Stimulated activated CD8-positive, alpha-beta memory T cell treated with anti-CD3 and anti-CD28 coated beads, Interleukin-15, amount 100 ng/mL, for 48 hours (primary cell): ENCODE measurements around the gene MRPL36.

Experiments used
- DNase-seq, 2 donors: peaks; one replicate each; pipeline ENCODE4 v3.0.0-alpha.2; 2020; ENCODE audit warnings: low read depth in 2 of 2

Gene MRPL36

GRCh38 chr5:1764606-1764960 lies 35.1 kb downstream of the MRPL36 start:
- DNase-seq: no peak

GRCh38 chr5:1763960-1764605 lies 35.6 kb downstream of the MRPL36 start:
- no peak for DNase-seq

- DNase-seq: peak in 1 of 2 donors; percentile 12
These were observed 36.1 kb downstream of the MRPL36 start for GRCh38 chr5:1763548-1763911.

- DNase-seq: no peak
These were observed 36.6 kb downstream of the MRPL36 start for GRCh38 chr5:1762883-1763547.

GRCh38 chr5:1762121-1762882 lies 37.3 kb downstream of the MRPL36 start:
- DNase-seq: no peak

GRCh38 chr5:1761453-1761755 lies 38.2 kb downstream of the MRPL36 start:
- DNase-seq: no peak

- no peak for DNase-seq
These were observed 38.8 kb downstream of the MRPL36 start for GRCh38 chr5:1760656-1761452.

GRCh38 chr5:1760231-1760630 lies 39.4 kb downstream of the MRPL36 start:
- no peak for DNase-seq

GRCh38 chr5:1759378-1759970 lies 40.2 kb downstream of the MRPL36 start:
- DNase-seq: no peak

- DNase-seq: no peak
These were observed 41.1 kb downstream of the MRPL36 start for GRCh38 chr5:1758574-1758973.

- DNase-seq: no peak
These were observed 42.1 kb downstream of the MRPL36 start for GRCh38 chr5:1757511-1757910.

- no peak for DNase-seq
These were observed 43.2 kb downstream of the MRPL36 start for GRCh38 chr5:1756481-1756880.

GRCh38 chr5:1755321-1755949 lies 44.2 kb downstream of the MRPL36 start:
- DNase-seq: no peak

GRCh38 chr5:1754531-1755220 lies 45.0 kb downstream of the MRPL36 start:
- DNase-seq: no peak

GRCh38 chr5:1753490-1753889 lies 46.1 kb downstream of the MRPL36 start:
- DNase-seq: no peak

GRCh38 chr5:1752881-1753280 lies 46.8 kb downstream of the MRPL36 start:
- no peak for DNase-seq

- no peak for DNase-seq
These were observed 47.5 kb downstream of the MRPL36 start for GRCh38 chr5:1751864-1752822.

- no peak for DNase-seq
These were observed 48.4 kb downstream of the MRPL36 start for GRCh38 chr5:1751026-1751863.

- DNase-seq: no peak
These were observed 49.2 kb downstream of the MRPL36 start for GRCh38 chr5:1750469-1750868.
